Thyroid gland (tissue), 4 donors: ENCODE measurements around the gene ANKRD12.

ENCODE experiments used
- CTCF ChIP-seq, 6 experiments: fragments of 200-600 bp in 3 of 6; fragments of 450-650 bp in 3 of 6; sonication (generic) in 3 of 6; IDR thresholded peaks; one replicate each; pipeline ENCODE4 v1.5.1; 2016 to 2019; ENCODE audit warnings: antibody characterized with exemption in 6 of 6, mild to moderate bottlenecking in 2 of 6, inconsistent platforms in 1 of 6, moderate library complexity in 1 of 6
- POLR2A ChIP-seq, 2 donors: fragments of 450-650 bp; IDR thresholded peaks; one replicate each; pipeline ENCODE4 v1.6.1; 2017; ENCODE audit warnings: antibody characterized with exemption in 2 of 2, mild to moderate bottlenecking in 2 of 2, moderate library complexity in 1 of 2

GRCh38 chr18:9217743-9218451, 81.3 kb downstream of the ANKRD12 start:
- TF ChIP-seq CTCF (IDR thresholded peaks at IDR 0.05) (no peak), POLR2A (IDR thresholded peaks at IDR 0.05) (no peak)
